Stomach (tissue), 4 donors: ENCODE data around the gene SNTG2.

Source experiments
- EP300 ChIP-seq: sonication (generic); formaldehyde crosslinking; IDR thresholded peaks from one replicate; pipeline ENCODE4 v1.6.1; 2017; ENCODE audit warnings: antibody characterized with exemption
- TF ChIP-seq, protein P1 (sequence below), 7 experiments: fragments of 450-650 bp in 4 of 7; fragments of 200-600 bp in 3 of 7; sonication (generic) in 3 of 7; IDR thresholded peaks; one replicate each; pipeline ENCODE4 v1.5.1; 2016 to 2019; ENCODE audit warnings: antibody characterized with exemption in 7 of 7, control low read depth in 2 of 7, mild to moderate bottlenecking in 1 of 7

DNA sequence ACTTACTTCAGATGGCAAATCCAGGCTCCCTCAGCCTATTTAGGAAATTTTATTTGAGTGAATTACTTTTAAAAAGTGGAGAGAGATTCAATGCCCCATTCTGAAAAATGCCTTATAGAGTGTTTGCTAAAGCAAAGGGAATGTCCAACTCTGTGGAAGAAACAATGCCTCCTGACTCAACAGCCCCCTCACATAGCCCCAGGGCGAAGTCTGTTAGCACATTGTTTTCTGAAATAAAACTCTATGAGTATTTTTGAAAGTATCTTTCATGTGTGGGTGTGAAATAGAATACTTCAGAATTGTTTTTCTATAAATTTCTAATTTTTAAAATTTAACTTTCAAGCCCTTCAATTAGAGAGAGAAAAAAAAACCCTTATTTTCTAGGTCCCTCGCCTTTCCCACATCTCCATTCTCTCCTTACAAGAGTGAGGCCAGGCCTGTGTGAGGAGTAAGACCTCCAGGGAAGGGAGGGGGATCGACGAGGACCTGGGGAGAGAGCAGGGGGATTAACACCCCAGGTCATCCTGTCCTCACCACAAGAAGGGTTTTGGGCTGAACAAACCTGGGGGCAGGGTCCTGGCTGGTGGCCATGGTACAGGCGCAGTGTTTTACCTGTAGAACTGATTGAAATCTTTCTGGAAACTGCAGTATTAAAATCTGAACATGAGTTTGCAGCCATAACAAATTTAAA, 141.4 kb downstream of the SNTG2 start:
- TF ChIP-seq, protein P1, sequence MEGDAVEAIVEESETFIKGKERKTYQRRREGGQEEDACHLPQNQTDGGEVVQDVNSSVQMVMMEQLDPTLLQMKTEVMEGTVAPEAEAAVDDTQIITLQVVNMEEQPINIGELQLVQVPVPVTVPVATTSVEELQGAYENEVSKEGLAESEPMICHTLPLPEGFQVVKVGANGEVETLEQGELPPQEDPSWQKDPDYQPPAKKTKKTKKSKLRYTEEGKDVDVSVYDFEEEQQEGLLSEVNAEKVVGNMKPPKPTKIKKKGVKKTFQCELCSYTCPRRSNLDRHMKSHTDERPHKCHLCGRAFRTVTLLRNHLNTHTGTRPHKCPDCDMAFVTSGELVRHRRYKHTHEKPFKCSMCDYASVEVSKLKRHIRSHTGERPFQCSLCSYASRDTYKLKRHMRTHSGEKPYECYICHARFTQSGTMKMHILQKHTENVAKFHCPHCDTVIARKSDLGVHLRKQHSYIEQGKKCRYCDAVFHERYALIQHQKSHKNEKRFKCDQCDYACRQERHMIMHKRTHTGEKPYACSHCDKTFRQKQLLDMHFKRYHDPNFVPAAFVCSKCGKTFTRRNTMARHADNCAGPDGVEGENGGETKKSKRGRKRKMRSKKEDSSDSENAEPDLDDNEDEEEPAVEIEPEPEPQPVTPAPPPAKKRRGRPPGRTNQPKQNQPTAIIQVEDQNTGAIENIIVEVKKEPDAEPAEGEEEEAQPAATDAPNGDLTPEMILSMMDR (IDR thresholded peaks at IDR 0.05): no peak
- TF ChIP-seq EP300: no peak
